ENCODE data around the gene RAB5IF.
"Not testable (repeated sequence)": the region's sequence is repeated elsewhere in the genome, so short reads cannot be mapped to it uniquely, and the experiment has no call there.

Gene RAB5IF

DNA sequence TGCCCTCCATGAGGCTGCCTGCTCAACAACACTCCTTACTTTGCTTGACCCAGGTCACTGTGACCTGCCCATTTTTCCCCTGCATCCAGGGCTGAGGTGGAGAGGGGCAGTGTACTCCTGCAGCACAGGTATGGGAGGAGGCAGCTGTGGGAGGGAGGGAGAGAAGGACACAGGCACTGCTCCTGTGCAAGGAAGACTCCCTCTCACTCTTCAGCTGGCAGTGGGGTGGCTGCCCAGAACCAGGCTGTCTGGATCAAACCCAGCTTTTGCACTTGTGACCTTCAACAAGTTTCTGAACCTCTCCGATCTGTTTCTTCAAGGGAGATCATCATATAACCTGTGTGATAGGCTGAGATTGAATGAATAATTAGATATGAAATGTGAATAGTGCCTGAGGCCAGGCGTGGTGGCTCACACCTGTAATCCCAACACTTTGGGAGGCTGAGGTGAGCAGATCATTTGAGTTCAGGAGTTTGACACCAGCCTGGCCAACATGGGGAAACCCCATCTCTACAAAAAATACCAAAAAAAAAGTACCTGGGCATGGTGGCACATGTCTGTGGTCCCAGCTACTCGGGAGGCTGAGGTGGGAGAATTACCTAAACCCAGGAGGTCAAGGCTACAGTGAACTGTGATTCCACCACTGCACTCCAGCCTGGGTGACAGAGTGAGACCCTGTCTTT is 18.1 kb upstream of the RAB5IF start:
- DNase-seq, result no peak

DNA sequence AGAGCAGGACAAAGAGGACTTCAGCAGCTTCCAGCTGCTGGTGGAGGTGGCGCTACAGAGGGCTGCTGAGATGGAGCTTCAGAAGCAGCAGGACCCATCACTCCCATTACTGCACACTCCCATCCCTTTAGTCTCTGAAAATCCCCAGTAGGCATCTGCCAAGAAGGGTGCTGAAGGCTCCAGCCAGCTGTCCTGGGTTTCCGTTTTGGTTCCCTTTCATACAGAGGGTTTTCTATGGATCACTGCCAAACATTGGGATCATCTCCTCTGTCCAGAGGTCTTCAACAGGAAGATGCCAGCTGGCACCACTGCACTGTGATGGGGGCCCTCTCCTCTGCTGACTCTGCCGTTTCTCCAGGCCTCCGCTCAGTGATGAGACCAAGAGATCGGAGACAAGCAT is 14.3 kb upstream of the RAB5IF start:
- no peak for DNase-seq

DNA sequence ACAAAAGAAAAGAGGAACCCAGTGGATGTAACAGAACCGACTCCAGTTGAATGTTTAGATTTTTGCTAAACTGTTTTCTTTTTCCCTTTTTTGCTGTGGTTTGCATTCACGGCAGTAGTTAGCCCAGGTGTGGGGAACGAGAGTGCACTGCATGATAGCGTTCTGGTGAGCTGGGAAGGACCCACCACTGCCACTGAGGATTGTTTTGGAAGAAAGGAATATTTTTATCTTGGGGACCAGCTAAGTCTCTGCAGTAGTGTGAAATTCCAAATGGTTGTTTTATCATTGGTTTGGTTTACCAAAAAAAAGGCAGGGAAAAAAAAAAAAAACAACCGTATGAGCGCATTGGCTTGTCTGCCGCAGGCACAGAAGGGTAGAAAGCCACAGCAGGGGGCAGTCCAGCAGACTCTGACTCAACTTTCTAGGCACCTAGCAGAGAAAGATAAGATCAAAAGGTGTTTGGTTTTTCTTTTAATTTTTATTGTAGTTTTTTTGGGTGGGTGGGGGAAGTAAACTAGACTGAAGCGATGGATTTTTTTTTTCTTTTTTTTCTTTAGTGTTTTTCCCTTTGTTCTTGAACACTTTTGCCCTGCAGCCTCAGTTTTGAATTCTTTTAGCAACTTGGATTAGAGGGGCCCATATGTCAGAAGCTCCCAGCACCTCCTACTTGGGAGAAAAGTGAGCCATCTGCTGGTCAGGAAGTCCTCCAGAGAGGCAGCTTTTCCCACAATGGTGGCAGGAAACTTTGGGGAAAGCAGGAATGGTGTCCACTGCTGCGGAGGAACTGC is 13.5 kb upstream of the RAB5IF start:
- DNase-seq, result no peak

DNA sequence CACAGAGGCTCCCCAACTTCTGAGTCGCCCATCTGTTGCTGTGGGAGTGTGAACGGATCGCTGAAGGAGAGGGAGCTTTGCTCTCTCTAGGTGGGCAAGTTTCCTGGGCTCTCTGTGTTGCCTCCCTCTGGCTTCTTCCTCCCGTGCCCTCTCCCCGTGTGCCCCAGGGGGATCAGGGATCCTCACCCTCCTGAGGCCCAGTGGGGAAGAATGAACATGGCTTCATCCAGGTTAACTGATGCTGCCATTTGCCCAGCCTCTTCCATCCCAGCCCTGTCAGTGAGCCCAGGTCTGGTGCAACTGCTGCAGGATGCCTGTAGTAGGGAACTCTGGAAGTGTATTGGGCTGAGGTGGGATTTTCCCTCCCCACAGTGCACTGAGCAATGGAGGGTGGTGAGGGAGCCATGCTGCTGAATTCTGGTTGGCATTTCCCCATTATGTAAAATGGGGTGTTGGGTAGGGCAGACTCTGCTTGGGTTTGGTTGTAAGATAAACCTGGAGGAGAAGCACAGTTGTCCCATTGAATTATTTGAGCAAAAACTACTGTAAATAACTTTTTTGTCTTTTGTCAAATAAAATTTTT is 12.1 kb upstream of the RAB5IF start:
- DNase-seq, result no peak

DNA sequence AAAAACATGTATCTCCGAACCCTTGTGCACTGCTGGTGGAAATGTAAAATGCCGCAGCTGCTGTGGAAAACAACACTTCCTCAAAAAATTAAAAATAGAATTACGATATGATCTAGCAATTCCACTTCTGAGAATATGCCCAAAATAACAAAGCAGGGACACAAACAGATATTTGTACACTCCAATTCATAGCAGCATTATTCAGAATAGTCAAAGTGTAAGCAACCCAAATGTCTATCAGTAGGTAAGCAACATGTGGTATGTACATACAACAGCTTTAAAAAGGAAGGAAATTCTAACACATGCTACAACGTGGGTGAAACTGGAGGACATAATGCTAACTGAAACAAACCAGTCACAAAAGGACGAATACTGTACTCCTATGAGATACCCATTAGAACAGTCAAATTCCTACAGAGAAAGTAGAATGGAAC is 5.7 kb upstream of the RAB5IF start:
- no peak for DNase-seq

DNA sequence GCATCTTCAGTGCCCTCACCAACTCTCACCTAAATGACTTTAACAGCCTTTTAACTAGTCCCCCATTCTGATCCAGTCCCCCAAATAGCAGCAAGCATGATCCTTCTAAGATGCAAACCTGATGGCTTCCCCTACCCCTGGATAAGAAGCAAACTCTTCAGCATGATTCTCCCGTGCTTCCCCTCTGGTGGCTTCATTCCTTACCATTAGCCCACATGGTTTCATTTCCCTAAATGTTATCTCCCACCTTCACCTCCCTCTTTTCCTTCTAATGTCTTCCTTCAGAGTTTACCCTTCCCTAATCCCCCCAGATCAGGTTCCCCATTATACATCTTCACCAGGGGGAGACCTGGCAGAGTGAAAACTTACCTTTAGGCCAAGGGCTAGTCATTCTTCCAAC is 4.0 kb upstream of the RAB5IF start:
- no peak for DNase-seq

DNA sequence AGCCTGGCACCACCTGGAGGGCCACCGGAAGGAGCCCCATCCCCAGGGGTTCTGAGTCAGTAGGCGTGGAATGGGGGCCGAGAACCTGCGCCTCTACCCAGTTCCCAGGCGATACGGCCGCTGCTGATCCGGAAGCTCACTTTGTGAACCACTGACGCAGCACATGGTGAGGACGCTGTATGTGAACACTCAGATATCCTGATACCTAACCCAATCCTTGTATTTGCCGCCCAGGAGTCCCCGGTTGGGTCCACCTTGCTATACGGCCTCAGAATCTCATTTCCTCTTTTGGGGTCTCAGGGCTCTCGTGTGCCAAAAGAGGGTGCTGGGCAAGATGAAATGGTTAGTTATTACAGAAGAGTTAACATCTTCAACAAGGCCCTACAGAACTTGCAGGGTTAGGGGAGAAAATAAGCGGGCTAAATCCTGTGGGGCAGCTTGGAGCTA is 604 bp upstream of the RAB5IF start:
- DNase-seq, result no peak

DNA sequence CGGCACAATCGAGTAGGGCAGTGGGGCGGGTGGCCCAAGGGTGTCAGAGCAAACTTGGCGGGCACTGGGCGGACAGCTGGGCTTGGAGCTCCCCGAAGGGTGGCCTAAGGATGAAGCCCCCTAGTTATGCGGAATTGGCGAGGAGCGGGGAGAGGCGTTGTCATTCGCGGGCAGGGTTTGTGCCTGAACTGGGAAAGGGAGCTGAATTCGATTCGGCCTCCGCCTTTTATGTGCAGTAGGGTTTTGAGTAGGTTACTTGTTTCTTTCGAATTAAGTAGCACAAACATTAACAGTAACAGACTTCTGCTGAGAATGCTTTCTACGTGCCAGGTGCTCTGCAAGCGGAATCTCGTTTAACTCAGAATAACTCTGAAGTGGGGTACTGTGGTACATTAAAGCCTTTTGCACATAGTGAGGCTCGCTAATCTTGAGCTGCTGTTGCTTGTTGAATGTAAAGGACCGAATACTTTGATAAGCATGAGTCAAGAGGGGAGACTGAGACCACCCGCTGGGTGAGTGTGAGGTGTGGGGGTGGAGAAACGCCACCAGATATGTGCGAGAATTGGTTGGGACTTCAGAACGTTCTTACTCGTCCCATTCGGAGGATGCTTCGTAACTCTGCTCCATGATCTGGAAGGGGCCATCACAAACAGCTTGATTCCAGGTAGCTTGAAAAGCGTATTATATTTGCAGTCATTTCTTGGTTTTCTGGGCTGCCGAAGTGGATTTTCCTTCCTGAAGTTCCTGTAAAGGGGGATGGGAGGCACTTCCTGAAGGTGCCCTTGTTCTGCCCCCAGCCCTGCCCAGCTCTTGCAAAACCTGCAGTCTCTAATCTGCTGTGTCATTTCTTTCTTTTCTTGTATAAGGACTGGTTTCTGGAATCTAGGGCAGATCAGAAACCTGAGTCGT is 833 bp downstream of the RAB5IF start:
- no peak for DNase-seq

DNA sequence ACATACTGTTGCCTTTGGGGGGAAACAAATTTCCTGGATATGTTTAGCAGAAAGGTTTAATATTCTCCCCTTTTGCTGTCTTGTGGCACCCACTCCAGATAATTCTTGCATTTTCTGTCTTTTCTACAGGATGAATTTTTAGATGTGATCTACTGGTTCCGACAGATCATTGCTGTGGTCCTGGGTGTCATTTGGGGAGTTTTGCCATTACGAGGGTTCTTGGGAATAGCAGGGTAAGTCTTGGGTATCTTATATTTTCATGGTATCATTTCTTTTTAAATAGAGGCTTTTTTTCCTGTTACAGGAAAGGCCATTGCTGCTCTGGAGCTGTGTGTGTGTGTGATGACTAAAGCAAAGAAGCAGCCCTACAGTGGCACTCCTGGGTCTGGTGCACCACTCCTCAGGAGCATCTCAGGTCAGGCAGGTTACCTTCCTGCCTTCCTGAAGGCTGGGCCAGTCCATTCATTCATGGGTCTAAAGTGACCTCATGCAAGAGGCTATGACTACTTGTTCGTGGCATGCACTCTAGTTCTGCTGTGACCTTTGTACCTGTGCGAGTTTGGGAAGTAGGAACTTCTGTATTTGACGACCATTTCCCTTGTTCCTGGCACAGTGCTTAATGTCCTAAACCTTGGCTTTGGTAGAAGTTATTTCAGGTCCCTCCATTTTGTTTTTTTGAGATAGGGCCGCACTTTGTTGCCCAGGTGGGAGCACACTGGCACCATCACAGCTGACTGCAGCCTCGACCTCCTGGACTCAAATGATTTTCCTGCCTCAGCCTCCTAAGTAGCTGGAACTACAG is 2.2 kb downstream of the RAB5IF start:
- DNase-seq, result no peak

DNA sequence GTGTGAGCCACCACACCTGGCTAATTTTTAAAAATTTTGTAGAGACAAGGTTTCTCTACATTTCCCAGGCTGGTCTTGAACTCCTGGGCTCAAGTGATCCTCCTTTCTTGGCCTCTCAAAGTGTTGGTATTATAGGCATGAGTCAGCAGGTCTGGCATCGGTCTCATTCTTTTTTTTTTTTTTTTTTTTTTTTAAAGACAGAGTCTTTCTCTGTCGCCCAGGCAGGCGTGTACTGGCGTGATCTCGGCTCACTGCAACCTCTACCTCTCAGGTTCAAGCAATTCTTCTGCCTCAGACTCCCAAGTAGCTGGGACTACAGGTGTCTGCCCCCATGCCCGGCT is 2.8 kb downstream of the RAB5IF start:
- DNase-seq, result not testable (repeated sequence)

DNA sequence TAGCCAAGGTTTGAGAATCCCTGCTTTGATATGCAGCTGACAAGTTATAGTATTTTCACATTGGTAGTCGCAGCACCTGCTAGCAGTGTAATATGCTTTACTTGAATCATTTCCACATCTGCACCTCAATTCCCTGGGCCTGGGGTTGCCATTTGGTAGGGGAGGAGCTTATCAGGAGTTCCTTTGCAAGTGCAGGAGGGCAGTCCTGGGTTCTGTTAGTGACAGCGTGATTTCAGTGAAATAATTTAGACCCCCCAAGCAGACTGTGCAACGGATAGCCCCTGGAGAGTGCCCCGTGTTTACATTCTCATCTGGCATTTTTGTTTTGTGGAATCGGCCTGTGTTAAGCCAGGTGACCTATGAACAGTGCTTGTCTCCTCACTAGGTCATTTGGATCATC is 6.0 kb downstream of the RAB5IF start:
- no peak for DNase-seq

DNA sequence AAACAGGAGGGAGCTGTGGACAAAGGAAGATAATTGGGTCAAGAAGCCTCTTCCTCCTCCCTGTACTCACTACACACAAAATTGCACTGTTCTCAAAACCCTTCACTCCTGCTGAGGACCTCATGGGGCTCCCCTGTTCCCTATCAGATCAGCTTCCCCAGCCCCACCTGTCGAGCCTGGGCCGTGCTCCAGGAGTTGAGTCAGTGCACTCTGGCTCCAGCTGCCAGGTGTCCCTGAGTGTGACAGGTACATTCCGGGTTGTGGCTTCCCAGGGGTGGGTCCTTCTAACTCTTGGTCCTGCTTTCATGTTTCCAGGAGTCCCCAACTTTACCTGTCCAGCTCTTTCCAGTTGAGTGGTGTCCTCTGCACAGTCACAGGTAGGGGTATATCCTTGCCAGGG is 8.4 kb downstream of the RAB5IF start:
- DNase-seq, result no peak

DNA sequence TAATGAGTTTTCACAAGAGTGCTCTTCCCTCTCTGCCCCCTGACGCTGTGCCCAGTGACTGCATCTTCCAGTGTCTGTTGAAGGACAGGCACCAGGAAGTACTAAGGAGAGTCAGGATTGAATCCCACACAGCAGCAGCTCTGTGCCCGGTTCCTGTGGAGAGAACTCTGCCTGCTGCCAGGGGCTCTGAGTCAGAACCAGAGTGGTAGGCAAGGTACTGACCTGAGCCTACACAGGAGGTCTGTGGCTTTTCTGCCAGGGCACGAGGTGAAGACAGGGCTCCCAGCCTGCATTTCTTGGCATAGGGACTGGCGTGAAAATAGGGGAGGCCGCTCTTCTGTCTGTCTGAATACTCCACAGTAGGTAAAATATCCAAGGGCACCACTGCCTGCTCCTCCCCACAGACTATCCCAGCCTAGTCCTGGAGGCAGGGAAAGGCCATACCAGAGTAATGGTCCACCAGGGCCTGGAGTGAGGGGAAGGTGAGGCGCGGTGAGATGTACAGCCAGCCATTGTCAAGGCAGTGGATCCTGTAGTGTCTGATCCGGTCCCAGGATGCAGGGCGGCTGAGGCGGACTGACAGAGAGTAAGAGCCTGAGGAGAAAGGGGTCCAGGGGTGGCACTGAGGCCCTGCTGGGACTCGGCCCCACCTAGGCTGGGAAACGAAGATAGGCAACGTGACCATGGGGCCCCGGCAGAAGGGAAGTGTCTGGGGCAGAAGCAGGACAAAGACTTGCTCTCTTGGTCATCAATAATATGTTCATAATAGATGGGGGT is 9.4 kb downstream of the RAB5IF start:
- peak; percentile 55 for DNase-seq

DNA sequence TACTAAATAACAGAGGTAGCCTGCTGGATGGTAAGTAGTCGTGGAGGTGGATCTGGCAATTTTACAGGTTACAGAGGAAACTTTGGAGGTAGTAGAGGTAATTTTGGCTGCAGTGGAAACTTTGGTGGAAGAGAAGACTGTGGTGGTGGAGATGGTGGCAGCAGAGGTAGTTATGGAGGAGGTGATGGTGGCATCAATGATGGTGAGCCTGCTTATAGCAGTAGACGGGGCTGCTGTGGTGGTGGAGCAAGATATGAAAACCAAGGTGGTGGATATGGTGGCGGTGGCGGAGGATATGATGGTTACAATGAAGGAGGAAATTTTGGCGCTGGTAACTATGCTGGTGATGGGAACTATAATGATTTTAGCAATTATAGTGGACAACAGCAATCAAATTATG is 15.3 kb downstream of the RAB5IF start:
- no peak for DNase-seq

DNA sequence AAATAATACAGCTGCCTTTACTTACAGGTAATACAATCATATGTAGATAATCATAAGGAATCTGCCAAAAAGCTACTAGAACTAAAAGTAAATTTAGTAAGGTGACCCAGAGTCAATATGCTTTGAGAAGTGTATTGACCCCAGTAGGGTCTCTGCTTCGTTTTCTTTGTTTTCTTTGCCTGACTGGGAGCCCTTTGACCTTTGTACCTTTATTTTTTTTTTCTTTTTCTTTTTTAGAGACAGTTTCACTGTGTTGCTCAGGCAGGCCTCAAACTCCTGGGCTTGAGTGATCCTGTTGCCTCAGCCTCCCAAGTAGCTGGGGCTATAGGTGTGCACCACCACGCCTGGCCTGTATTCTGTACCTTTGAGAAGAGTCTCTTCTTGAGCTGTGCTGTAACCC is 17.9 kb downstream of the RAB5IF start:
- DNase-seq, result no peak

DNA sequence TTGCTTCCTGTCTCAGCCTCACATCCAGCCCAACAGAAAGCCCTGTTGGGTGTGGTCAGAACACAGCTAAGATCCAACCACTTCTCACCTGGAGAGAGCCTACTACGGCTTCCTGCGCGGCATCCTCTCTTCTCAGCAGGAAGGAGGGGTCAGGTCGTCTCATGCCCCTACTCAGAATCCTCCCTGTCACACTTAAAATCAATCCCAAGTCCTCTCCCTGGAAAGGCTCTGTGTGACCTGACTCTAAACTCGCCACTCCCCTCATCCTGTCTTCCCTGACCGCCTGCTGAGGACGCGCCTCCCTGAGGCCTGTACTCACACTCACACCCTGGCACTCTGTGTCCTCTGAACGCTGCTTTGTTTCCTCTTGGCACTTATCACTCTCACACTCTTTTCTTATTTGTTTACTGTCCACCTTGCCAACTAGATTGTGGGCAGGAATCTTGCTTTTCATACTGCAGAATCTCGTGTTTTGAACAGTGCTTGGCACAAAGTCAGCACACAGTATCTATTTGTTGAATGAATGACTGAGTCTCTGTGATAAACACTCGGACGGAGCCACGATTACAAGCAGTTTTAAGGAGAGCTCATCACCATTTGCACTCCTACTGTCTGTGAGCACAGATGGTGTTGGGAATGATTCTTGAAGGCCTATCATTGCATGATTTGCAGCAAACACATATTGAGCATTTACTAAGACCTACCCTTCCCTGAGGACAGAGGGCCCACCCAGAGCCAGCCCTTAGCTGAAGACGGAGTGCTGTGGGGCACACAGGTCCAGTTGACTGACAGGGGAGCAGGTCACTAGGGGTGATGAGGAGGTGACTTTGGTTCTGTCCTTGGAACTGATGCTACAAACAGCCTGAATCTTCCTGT is 18.7 kb downstream of the RAB5IF start:
- DNase-seq, result no peak

DNA sequence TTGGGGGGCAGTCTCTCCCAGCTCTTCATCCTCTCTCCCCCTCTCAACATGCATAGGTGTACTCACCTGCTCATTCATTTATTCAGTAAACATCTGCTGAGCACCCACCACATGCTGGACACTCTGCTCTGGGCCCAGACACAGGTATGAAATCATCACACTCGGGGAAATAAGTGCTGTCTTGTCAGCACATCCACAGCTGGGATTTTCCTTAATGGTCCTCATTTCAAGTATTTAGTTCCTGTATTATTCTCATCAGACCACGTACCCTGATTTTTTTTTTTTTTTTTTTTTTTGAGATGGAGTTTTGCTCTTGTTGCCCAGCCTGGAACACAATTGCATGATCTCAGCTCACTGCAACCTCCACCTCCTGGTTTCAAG is 19.4 kb downstream of the RAB5IF start:
- no peak for DNase-seq

DNA sequence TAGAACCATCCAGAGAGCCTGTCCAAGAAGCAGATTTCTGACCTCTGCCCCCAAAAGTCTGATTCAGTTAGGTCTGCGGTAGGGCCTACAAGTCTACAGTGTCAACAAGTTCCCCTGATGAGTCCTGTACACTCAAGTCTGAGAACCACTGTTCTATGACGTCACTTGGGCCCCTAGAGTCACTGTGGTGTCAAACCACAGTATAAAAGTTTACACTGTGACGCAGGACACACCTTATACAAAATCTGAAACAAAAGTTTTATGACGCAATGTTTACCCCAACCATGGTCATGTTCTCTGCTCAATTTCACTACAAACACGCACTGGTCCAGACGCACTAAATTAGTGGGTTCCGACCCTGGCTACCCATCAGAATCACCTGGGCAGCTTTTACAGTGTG is 22.5 kb downstream of the RAB5IF start:
- DNase-seq, result no peak

DNA sequence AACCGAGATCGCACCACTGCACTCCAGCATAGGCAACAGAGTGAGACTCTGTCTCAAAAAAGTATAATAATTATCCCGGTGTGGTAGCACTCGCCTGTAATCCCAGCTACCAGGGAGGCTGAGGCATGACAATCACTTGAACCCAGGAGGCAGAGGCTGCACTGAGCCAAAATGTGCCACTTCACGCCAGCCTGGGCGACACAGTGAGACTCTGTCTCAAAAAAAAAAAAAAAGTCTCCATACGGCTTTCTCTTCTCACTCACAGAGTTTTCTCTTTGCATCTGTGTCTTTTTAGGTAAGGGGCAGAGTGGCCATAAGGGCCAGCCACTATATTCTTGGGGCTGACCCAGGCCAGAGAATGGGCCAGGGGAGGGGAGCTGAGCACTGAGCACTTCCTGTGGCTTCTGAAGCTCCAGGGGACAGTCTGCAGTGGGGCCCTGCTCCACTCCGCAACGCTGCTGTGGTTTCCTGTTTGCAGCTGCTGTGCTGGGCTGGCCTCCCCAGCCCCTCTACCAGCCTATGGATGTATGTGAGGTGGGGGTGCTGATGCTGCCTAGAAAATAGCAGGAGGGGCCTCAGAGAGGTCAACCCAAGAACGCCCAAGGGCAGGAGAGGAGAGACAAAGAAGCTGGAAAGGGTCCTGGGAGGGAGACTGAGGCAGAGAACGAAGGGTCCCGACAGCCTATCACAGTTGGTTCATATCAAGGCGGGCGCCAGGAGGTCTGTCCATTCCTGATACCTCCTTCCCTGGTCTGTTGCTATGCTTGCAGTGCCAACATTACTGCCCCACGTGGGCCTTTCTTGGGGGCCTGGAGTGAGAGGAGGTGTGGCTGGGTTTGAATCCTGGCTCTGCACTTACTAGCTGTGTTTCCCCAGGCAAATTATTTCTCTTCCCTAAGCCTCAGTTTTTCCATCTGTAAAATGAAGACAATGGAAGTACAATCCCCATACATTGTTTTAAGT is 24.4 kb downstream of the RAB5IF start:
- DNase-seq, result no peak
